Fibroblast of the aortic adventitia (primary cell): ENCODE results near the gene TBPL1. TPM values are rescaled to one million over a fixed set of nuclear protein-coding genes. Genes with fewer than 3 reads are reported as not detected.
"Not testable (repeated sequence)": the region's sequence is repeated elsewhere in the genome, so short reads cannot be mapped to it uniquely, and the experiment has no call there.

ENCODE experiments used
- DNase-seq: peaks from one replicate; pipeline ENCODE4 v3.0.0-alpha.2; 2010; ENCODE audit warnings: low read depth
- H3K4me3 ChIP-seq: 2 replicates; pipeline ENCODE4 v1.5.1; 2011; ENCODE audit warnings: low read depth, mild to moderate bottlenecking, control low read depth, low read length, moderate library complexity
- CTCF ChIP-seq: IDR thresholded peaks from 2 replicates; pipeline ENCODE4 v1.5.1; 2011; ENCODE audit warnings: mild to moderate bottlenecking, low read length, control low read depth, inconsistent platforms; ENCODE audit not compliant: insufficient read depth
- total RNA-seq: library from RNA; depleted of rRNA; stranded (reverse); fragments of >200 nt; gene quantifications from 2 replicates; pipeline ENCODE4 v1.2.3, GENCODE V29; 2012; ENCODE audit warnings: low replicate concordance

Gene TBPL1
- total RNA-seq, 1 donor: 30.2 TPM

GRCh38 chr6:133919362-133919761, 33.7 kb upstream of the TBPL1 start:
- H3K4me3 ChIP-seq: no peak overlapping the region
- no peak for TF ChIP-seq CTCF
- DNase-seq: no peak

GRCh38 chr6:133921249-133921859, 31.7 kb upstream of the TBPL1 start:
- H3K4me3 ChIP-seq: peak overlapping the region; percentile 38
- DNase-seq: peak; percentile 89
- peak; percentile 94 for TF ChIP-seq CTCF

- peak; percentile 81 for TF ChIP-seq CTCF
- DNase-seq: peak; percentile 91
- H3K4me3 ChIP-seq: no peak overlapping the region
These were observed 29.0 kb upstream of the TBPL1 start for GRCh38 chr6:133923938-133924593.

- H3K4me3 ChIP-seq, DNase-seq: not testable (repeated sequence)
These were observed 21.8 kb upstream of the TBPL1 start for GRCh38 chr6:133931221-133931620.

- H3K4me3 ChIP-seq, DNase-seq: not testable (repeated sequence)
These were observed 16.7 kb upstream of the TBPL1 start for GRCh38 chr6:133936352-133936751.

- TF ChIP-seq CTCF: no peak
- DNase-seq: no peak
- H3K4me3 ChIP-seq: no peak overlapping the region
These were observed 15.1 kb upstream of the TBPL1 start for GRCh38 chr6:133937909-133938308.

- no peak for DNase-seq
- no peak overlapping the region for H3K4me3 ChIP-seq
- TF ChIP-seq CTCF: no peak
These were observed 14.5 kb upstream of the TBPL1 start for GRCh38 chr6:133938533-133938932.
